ENCODE results near the gene KBTBD12. TPM values are rescaled to one million over a fixed set of nuclear protein-coding genes. Genes with fewer than 3 reads are reported as not detected.

KBTBD12 gene
- total RNA-seq, 2 donors from 2014 or later: 14.5 TPM

GRCh38 chr3:128007033-128007424, 92.0 kb downstream of the KBTBD12 start:
- H3K36me3 ChIP-seq: no peaks in the 10 kb centered on the region
- no peak for TF ChIP-seq CTCF (IDR thresholded peaks at IDR 0.05)
- H3K9me3 ChIP-seq: no peaks in the 10 kb centered on the region
- ATAC-seq (ENCODE audit: insufficient number of reproducible peaks, low FRiP score, low read depth) (peak; percentile 59), DNase-seq (ENCODE audit: low spot score) (no peak)
- peak overlapping the region; percentile 21 to 65 for H3K27ac ChIP-seq
- H3K27me3 ChIP-seq (replicated peaks; ENCODE audit: insufficient read depth): no peaks in the 10 kb centered on the region
- peak overlapping the region; percentile 57 for H3K4me3 ChIP-seq
- H3K4me1 ChIP-seq (ENCODE audit: control insufficient read depth in 1 of 2, low read depth in 2 of 2): peaks cover 0 to 9% of the 10 kb centered on the region in 2 donors

DNA sequence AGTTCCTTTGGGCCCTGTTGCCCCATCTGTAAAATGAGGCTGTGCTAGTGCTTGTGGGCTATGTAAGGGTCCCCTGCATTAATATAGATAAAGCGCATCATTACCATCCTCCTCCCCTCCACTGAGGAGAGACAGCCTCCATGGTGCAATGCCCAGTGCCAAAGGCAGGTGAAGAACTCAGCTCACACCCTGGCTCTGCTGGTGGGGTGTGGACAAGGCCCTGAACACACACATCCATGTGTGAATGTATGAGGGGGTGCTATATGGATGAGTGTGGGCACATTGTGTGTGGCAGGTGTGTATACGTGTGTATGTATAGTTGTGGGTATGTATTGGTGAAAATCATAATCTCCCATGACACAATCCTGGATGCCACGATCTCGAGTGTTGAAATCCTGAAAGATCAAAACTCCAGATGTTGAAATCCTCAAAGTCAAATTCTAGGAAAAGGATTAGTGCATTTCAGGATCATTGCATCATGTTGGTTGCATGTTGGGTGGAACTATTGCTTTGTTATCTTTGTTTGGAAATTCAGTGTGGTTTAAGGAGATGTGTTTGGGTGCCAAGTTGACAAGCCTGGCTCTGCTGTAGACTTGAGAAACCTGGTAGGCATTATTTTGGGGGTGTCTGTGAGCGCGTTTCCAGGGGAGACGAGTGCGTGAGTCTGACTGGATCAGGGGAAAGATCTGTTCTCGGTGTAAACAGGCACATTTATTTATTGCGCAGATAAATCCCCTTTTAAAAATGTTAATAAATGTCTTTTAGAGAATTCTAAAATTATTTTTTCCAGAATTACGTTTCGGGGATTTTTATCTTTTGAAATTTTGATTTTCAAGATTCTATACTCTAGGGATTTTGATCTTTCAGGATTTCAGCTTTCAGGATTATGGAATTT, 95.2 kb downstream of the KBTBD12 start:
- no peaks in the 10 kb centered on the region for H3K36me3 ChIP-seq
- no peak for TF ChIP-seq CTCF (IDR thresholded peaks at IDR 0.05)
- DNase-seq (ENCODE audit: low spot score): no peak
- H3K4me1 ChIP-seq (ENCODE audit: control insufficient read depth in 1 of 2, low read depth in 2 of 2): peaks cover 0 to 9% of the 10 kb centered on the region in 2 donors
- H3K27me3 ChIP-seq (replicated peaks; ENCODE audit: insufficient read depth): no peaks in the 10 kb centered on the region
- no peaks in the 10 kb centered on the region for H3K9me3 ChIP-seq
- ATAC-seq (ENCODE audit: insufficient number of reproducible peaks, low FRiP score, low read depth): no peak
- H3K27ac ChIP-seq: no peak overlapping the region
- no peak overlapping the region for H3K4me3 ChIP-seq

DNA sequence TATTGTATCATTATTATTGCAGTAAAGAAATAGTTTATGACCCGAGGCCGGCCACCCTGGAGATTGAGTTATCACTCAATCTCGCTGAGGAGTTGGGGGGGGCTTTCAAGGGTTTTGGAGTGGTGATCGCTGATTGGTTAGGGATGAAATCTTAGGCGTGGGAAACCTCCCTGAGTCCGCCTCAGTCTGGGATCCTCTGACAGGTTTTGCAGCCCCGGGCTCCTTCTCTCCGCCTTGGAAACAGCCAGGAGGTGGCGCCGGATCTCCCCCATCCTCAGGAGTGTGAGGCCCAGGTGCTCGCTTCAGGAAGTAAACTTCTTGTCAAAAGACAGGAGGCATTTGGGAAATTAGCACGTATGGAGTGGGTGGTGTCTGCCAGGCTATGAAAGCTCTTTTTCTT, 96.1 kb downstream of the KBTBD12 start:
- no peak for DNase-seq (ENCODE audit: low spot score)
- Histone ChIP-seq H3K4me3 (no peak overlapping the region), H3K4me1 (ENCODE audit: control insufficient read depth in 1 of 2, low read depth in 2 of 2) (peaks cover 0 to 5% of the 10 kb centered on the region in 2 donors), H3K36me3 (no peaks in the 10 kb centered on the region), H3K27ac (no peak overlapping the region), H3K27me3 (replicated peaks; ENCODE audit: insufficient read depth) (no peaks in the 10 kb centered on the region), H3K9me3 (no peaks in the 10 kb centered on the region)
- no peak for TF ChIP-seq CTCF (IDR thresholded peaks at IDR 0.05)
- ATAC-seq (ENCODE audit: insufficient number of reproducible peaks, low FRiP score, low read depth): no peak

DNA sequence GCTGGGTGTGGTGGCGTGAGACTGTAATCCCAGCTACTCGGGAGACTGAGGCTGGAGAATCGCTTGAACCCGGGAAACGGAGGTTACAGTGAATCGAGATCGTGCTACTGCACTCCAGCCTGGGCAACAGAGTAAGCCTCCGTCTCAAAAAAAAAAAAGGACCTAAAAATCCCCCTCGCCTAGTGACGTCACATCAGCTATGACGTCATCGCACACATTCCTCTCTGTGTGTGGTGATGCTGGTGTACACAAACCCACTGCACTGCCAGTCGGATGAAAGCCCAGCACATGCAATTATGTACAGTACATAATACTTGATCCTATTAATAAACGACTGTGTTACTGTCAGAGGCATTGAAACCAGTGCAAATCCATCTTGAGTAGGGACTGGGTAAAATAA, 97.0 kb downstream of the KBTBD12 start:
- DNase-seq (ENCODE audit: low spot score): no peak

More for the DNA sequence above, 97.0 kb downstream of the KBTBD12 start:
- Histone ChIP-seq H3K36me3 (no peaks in the 10 kb centered on the region), H3K27me3 (replicated peaks; ENCODE audit: insufficient read depth) (no peaks in the 10 kb centered on the region), H3K9me3 (no peaks in the 10 kb centered on the region), H3K27ac (no peak overlapping the region), H3K4me3 (no peak overlapping the region), H3K4me1 (ENCODE audit: control insufficient read depth in 1 of 2, low read depth in 2 of 2) (peaks cover 0 to 2% of the 10 kb centered on the region in 2 donors)
- no peak for ATAC-seq (ENCODE audit: insufficient number of reproducible peaks, low FRiP score, low read depth)
- TF ChIP-seq CTCF (IDR thresholded peaks at IDR 0.05): no peak
